ENCODE measurements around the gene OR1L1. TPM values are rescaled to one million over a fixed set of nuclear protein-coding genes. Genes with fewer than 3 reads are reported as not detected.

OR1L1 gene
- not detected for total RNA-seq

- H3K4me1 ChIP-seq: no peaks in the 10 kb centered on the region
- no peak for TF ChIP-seq POLR2A (IDR thresholded peaks at IDR 0.05)
- TF ChIP-seq, protein P1, sequence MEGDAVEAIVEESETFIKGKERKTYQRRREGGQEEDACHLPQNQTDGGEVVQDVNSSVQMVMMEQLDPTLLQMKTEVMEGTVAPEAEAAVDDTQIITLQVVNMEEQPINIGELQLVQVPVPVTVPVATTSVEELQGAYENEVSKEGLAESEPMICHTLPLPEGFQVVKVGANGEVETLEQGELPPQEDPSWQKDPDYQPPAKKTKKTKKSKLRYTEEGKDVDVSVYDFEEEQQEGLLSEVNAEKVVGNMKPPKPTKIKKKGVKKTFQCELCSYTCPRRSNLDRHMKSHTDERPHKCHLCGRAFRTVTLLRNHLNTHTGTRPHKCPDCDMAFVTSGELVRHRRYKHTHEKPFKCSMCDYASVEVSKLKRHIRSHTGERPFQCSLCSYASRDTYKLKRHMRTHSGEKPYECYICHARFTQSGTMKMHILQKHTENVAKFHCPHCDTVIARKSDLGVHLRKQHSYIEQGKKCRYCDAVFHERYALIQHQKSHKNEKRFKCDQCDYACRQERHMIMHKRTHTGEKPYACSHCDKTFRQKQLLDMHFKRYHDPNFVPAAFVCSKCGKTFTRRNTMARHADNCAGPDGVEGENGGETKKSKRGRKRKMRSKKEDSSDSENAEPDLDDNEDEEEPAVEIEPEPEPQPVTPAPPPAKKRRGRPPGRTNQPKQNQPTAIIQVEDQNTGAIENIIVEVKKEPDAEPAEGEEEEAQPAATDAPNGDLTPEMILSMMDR (IDR thresholded peaks at IDR 0.05): no peak
- no peak for DNase-seq
- H3K9me3 ChIP-seq: no peaks in the 10 kb centered on the region
- no peak within 1 kb of the TSS for H3K4me3 ChIP-seq
- no peaks in the 10 kb centered on the region for H3K36me3 ChIP-seq
- no peaks in the 10 kb centered on the region for H3K27me3 ChIP-seq
- no peak within 1 kb of the TSS for H3K27ac ChIP-seq
These were observed at the start of gene OR1L1 for GRCh38 chr9:122661416-122661815. TSS of gene OR1L1 (plus strand) at chr9:122661716. CDS start at chr9:122661716, 0 bp downstream.

GRCh38 chr9:122614362-122614761 lies 47.2 kb upstream of the OR1L1 start, which contains the start of gene OR1Q1:
TSS of gene OR1Q1 (plus strand) at chr9:122614738. CDS start at chr9:122614738, 0 bp downstream.
- H3K27me3 ChIP-seq: no peaks in the 10 kb centered on the region
- H3K4me3 ChIP-seq: no peak within 1 kb of the TSS

DNA sequence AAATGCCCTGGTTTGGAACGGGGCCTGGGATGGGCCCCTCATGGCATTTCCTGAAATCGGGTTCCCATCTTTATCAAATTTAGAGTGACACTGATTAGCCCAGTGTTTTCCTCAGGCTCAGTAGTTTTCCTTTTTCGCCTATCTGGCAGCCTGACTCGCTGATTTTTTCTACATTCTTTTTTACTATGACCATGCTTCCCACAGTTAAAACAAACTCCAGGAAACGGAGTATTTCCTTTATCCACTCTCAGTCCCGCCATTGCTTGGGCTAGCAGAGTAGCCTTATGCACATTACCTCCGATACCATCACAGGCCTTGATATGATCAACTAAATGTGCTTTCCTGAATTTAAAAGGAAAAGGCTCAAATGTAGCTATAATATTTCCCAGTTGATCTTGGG lies 41.5 kb upstream of the OR1L1 start:
- H3K36me3 ChIP-seq: no peaks in the 10 kb centered on the region
- H3K4me3 ChIP-seq: no peak overlapping the region
- H3K4me1 ChIP-seq: no peaks in the 10 kb centered on the region
- H3K27ac ChIP-seq: no peak overlapping the region
- no peaks in the 10 kb centered on the region for H3K9me3 ChIP-seq
- TF ChIP-seq, protein P1 (IDR thresholded peaks at IDR 0.05): no peak
- TF ChIP-seq POLR2A (IDR thresholded peaks at IDR 0.05): no peak
- DNase-seq: no peak
- no peaks in the 10 kb centered on the region for H3K27me3 ChIP-seq

More at GRCh38 chr9:122614362-122614761, 47.2 kb upstream of the OR1L1 start, which contains the start of gene OR1Q1:
- H3K27ac ChIP-seq: no peak within 1 kb of the TSS
- H3K4me1 ChIP-seq: no peaks in the 10 kb centered on the region
- H3K36me3 ChIP-seq: no peaks in the 10 kb centered on the region
- DNase-seq: no peak
- TF ChIP-seq, protein P1 (IDR thresholded peaks at IDR 0.05): no peak
- no peak for TF ChIP-seq POLR2A (IDR thresholded peaks at IDR 0.05)
- no peaks in the 10 kb centered on the region for H3K9me3 ChIP-seq

DNA sequence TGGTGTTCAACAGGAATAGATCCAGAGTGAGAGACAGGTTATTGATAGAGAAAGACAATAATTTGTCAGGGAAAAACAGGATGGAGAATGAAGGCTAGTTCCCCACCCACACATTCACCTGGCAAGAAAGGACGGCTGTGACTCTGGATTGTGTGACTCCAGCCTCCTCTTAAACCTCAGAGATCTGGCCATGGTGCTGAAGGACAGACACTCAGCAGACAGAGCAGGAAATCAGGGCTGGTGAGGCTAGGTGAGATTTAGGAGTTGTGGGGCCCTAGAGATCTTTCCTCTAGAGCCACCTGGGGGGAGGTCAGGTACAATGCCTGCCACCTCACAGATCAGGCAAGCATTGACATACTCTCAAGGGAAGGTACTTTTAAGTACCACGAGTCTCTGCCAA lies 19.3 kb upstream of the OR1L1 start:
- no peak for TF ChIP-seq POLR2A (IDR thresholded peaks at IDR 0.05)
- TF ChIP-seq, protein P1 (IDR thresholded peaks at IDR 0.05): no peak
- Histone ChIP-seq H3K27me3 (no peaks in the 10 kb centered on the region), H3K27ac (no peak overlapping the region), H3K9me3 (no peaks in the 10 kb centered on the region), H3K4me3 (no peak overlapping the region), H3K36me3 (no peaks in the 10 kb centered on the region), H3K4me1 (no peaks in the 10 kb centered on the region)
- DNase-seq: no peak

DNA sequence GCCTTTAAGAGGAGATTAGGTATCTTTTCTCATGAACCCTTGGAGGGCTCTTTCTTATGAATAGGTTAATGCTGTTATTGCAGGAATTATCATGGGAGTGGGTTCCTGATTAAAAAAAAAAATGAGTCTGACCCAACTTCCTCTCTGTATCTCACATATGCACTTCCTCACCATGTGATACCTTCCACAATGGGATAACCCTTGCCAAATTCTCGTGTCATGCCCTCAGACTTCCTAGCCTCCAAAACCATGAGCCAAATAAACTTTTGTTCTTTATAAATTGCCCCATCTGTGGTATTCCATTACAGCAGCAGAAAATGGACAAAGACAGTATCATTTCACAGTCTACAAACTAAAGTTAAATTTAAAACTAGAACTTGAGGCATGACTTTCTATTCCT lies 5.1 kb upstream of the OR1L1 start:
- H3K27me3 ChIP-seq: no peaks in the 10 kb centered on the region
- no peak overlapping the region for H3K4me3 ChIP-seq
- H3K36me3 ChIP-seq: no peaks in the 10 kb centered on the region
- no peaks in the 10 kb centered on the region for H3K4me1 ChIP-seq
- no peak for DNase-seq
- no peak overlapping the region for H3K27ac ChIP-seq
- TF ChIP-seq, protein P1 (IDR thresholded peaks at IDR 0.05): no peak
- TF ChIP-seq POLR2A (IDR thresholded peaks at IDR 0.05): no peak
- no peaks in the 10 kb centered on the region for H3K9me3 ChIP-seq

DNA sequence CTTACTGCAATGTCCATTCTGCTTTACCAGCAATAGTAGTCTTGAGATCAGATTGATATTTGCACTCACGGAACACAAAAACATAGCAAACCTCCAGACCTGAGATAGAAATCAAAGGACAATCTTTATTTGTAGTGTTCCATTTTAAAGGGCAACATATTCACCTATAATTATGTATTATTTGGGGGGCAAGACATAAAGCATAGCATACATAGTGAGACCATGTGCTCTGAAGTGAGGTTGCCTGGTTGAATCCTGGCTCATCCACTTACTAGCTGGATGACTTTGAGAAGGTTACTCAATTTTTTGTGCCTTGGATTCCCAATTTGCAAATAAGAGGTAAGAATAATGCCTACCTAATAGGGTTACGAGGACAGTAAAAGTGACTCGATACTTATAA lies 4.0 kb upstream of the OR1L1 start, which contains the start of gene OR1B1:
Gene OR1B1, minus strand, starts transcription at position 101 of the 400 bp plus-strand sequence.
- DNase-seq: no peak
- H3K27me3 ChIP-seq: no peaks in the 10 kb centered on the region
- H3K4me1 ChIP-seq: no peaks in the 10 kb centered on the region
- H3K36me3 ChIP-seq: no peaks in the 10 kb centered on the region
- H3K4me3 ChIP-seq: no peak within 1 kb of the TSS
- no peak within 1 kb of the TSS for H3K27ac ChIP-seq
- TF ChIP-seq, protein P1 (IDR thresholded peaks at IDR 0.05): no peak
- no peak for TF ChIP-seq POLR2A (IDR thresholded peaks at IDR 0.05)
- H3K9me3 ChIP-seq: no peaks in the 10 kb centered on the region

All from Peyer's patch (tissue), 4 donors.